Raji (cell line): ENCODE data around the gene TMEM266.

Experiments used
- POLR2A ChIP-seq: IDR thresholded peaks from 2 replicates; pipeline ENCODE4 v1.6.1; 2011; ENCODE audit warnings: low read depth, low read length, control low read depth; ENCODE audit not compliant: insufficient read depth

TMEM266 gene

DNA sequence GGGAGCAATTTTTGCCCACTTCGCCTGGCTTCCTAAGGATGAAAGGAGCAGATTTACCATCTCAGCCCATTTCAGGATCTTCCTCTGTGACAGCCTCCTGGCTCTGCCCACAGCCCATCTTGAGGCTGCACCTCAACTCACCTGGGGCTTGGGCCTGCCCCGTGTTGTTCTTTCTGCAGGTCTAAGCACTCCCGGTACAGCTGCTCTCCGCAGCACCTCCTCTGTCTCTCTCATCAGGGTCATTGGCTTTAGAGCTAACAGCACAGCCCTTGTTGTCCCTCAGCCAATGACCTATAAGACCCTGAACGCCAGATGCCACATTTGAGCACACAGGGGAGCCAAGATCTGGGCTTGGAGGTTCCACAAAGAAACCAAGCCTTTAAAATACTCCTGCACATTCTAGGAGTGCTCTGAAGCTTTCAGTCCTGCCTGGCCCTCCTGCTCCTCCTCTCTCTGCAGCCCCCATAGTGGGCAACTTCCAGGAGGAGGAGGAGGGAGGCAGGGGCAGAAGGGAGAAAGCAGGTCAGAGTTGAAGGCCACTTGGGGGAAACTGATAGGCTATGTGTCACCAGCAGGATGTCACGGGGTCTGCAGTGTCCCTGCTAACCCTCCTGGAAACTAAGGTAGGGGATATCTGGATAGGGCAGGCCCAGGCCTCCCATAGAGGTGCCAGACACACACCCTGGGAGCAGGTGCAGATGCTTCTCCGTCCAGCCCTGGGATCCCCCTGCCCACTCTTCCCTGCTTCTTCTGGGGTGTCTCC lies 135.9 kb downstream of the TMEM266 start:
- no peak for TF ChIP-seq POLR2A

DNA sequence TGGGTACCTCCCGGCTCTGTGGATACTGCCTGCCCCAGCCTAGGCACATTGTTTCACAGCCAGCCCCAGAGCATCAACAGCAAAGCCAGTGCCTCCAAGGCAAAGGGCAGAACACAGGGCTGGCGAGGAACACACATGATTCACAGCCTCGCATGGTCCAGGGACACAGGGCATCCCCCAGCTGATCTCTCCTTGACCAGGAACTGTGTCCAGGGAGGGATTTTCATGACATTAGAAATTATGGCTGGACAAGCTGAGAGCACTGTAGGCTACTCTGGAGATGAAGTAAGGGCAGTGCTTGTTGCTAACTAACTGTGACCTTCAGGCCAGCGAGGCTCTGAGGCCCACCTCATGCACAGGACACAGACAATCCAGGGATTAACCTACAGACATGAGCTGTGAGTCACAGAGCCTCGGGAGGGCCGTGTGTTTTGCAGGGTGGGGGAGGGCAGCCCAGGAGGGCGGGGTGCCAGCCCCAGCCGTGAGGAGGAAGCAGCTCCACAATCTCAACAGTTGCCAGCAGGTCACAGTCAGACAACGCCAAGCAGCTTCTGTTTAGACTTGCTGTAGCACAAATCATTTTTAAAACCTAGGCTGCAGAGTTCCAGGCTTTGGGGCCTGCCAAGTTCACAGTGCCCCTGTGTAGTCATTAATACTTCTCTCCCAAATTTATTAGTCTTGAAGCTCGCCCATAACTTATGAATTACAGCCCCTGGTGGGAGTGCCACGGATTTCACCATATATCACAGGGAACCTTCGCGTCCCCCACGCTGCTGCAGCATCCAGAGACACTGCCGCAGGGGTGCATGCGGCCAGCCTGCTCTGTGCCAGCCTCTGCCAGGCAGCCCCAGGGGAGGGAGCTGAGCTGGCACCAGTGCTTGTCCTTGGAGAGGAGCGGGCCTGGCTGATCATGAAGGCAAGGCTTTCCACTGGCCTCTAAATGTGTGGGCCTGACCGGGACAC lies 136.8 kb downstream of the TMEM266 start:
- TF ChIP-seq POLR2A, result no peak

DNA sequence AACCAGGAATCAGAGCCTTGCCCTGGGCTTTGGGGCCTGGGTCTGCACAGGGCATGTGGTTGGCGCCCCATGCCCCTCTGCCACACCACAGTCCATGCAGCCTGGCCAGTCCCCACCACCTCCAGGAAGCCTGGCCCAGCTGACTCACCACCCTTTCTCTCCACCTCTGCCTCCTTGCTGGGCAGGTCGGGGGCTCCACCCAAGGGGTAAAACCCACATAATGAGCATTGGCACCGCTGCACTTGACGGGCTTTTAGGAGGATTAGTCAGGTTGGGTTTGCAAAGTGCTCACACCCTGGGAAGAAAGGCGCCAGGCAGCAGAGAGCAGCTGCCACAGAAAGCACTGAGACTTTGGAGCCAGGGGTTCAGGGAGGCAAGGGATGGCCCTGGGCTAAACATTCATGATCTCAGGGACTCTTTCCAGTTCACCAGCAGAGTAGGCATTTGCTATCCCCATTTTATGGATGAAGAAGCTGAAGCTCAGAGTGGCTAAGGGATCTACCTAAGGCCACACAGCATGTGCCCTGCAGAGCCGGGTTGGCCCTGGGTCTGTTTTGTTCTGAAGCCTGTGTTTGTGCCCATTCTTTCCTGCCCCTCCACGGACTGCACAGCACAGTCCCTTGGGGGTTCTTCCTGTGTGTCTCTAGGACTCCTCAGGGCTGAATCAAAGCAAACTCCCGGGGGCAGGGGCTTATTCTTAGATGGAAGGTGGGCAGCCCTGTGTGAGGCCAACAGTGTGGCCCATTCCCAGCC lies 138.1 kb downstream of the TMEM266 start:
- no peak for TF ChIP-seq POLR2A

DNA sequence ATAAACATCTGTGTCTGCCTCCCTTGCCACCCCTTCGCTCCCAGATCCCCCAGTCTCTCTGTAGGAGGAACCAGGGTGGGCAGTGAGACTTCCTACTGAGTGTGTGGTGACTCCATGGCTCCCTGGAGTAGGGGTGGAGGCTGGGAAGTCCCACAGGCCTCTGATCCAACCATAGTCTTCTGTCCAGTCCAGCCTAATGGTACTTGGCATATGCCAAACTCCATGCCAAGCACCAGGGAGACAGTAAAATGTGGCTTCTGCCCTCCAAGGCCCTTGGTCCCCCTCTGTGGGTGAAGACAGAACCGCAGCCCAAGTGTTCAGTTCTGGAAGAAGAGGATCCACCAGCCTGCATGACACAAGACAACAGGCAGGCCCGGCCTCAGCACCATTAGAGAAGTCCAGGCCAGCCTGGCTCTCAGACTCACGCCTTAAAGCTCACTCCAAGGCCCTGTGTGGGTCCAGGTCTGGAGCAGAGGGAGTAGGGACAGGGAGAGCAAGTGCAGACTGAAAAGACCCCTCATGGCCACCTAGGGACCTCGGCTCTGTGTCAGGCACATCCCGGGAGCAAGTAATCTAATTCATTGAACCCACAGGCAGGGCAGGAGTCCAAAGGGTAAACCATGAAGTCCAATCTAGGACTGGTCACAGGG lies 138.8 kb downstream of the TMEM266 start:
- no peak for TF ChIP-seq POLR2A

DNA sequence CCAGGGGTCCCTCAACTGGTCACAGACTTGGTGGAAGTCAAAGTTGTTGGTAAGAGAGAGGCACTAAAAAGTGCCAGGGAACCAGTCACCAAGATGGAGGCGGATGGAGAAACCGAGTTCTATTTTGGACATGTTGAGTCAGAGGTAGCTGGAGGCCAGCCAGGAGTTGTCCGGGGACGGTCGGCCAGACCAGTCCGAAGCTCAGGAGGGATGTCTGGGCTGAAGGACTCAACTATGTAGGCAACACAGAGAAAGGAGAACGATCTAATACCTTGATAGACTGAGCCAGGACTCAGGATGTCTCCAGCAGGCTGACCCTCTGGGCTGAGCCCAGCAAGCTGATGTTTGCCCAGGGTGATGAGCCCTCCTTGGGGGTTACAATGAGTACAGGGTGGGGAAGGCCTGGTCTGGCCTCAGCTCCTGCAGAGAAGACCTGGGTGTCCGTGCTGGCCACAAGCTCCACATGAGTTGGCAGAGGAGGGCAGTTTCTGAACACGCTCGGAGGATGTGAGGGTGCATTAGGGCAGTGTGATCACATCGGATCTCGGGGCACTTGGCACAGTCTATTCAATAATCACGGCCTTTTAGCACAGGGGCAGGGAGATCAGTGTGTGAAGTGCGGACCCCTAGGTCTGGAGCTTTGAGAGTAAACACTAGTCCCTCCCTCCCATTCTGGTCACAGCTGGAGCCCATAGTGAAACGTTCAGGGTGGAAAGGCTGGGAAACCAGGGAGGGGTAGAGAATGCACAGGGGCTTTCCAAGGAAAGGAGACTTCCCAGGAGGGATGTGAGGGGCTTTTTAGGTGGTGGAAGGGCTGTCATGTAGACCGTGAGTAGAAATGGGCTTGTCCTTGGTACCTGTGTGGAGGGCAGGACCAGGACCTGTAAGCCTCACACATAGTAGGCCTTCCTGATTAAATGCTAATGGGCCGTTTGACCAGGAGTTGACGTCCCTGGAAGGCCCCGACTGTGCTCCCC lies 139.6 kb downstream of the TMEM266 start:
- no peak for TF ChIP-seq POLR2A

DNA sequence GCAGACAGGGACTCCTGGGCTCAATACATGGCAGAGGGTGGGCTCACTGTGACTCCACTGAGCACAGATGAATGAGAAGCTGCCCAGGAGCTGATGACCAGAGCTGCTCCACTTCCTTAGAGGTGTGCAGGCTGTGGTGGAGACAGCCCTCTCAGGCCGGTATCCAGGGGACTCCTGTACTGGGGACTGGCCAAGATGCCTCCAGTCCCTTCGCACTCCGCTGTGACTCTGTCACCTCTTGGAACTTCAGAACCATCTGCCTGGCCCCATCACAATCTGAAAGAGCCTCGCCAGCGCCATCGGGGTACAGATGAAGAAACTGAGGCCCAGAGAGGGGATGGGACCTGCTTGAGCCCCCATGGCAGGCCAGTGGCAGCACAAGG lies 140.3 kb downstream of the TMEM266 start:
- TF ChIP-seq POLR2A, result no peak

DNA sequence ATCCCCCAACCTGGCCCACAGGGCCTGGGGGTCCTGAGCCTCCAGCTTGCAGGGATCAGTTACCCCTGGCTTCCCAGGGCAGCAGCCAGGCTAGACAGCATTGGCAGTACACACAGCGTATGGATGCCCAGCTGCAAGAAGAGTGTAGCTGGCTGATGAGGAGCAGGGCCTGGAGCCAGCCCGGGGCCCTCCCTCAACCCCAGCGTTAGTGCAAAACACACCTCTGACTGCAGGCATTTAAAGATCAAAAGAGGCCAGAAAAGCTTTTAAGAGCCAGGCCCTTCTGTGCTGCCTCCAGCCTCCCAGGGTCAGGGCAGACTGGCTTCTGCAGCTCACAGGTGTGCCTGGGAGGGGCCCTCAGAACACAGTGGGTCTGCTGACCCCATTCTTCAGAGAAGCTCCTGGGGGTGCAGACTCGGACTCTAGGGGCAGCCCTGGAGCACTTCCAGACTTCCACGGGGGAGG lies 140.9 kb downstream of the TMEM266 start:
- no peak for TF ChIP-seq POLR2A

DNA sequence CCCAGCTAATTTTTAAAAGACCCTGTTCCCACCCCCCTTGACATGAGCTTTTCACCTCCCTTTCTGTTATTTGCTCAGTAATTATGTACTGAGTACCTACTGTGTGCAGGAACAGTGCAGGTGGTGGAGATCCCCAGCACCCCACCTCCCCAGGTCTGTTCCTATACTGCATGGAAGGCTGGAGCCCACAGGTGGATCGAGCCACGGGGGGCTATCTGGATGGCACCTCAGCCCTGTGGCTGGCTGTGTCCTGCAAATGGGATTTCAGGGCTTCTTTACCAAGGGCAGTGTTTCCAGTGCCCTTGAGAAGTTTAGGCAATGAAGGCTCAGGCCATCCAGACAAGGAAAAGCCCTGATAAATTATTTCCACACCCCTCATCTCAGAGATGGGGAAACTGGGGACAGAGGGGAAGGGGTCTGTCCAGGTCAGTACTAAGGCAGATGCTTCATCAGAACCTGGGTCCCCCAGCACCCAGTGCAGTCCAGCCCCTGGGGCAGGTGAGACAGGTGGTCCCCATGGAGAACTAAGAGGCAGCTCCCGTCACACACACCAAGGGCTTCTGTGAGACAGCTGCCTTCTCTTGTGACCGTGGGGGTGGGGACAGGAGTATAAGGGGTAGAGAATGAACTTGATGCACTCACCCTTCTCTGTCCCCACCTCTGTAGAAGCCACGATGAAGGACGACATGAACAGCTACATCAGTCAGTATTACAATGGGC lies 141.9 kb downstream of the TMEM266 start:
- TF ChIP-seq POLR2A, result no peak

DNA sequence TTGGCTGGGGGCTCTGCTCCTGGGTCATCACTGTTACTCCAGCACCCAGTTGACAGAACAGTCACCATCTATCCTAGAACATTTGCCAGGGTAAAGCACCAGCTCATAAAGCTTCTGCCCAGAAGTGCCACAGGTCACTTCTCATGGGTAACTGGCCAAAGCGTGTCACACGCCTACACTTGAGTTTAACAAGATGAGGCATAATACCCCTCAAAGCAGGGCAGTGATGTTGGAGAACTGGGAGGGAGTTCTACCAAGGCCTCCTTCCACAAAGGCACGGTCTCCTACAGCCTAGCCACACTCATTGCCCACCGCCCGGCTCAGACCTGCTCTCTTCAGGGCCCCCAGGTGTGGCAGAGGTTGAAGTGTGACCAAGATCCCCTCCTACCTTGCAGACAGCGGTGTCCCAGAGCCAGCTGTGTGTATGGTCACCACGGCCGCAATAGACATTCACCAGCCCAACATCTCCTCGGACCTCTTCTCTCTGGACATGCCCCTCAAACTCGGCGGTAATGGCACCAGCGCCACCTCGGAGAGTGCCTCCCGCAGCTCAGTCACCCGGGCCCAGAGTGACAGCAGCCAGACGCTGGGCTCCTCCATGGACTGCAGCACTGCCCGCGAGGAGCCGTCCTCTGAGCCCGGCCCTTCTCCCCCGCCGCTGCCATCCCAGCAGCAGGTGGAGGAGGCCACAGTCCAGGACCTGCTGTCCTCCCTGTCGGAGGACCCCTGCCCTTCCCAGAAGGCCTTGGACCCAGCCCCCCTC lies 143.7 kb downstream of the TMEM266 start:
- TF ChIP-seq POLR2A, result no peak

DNA sequence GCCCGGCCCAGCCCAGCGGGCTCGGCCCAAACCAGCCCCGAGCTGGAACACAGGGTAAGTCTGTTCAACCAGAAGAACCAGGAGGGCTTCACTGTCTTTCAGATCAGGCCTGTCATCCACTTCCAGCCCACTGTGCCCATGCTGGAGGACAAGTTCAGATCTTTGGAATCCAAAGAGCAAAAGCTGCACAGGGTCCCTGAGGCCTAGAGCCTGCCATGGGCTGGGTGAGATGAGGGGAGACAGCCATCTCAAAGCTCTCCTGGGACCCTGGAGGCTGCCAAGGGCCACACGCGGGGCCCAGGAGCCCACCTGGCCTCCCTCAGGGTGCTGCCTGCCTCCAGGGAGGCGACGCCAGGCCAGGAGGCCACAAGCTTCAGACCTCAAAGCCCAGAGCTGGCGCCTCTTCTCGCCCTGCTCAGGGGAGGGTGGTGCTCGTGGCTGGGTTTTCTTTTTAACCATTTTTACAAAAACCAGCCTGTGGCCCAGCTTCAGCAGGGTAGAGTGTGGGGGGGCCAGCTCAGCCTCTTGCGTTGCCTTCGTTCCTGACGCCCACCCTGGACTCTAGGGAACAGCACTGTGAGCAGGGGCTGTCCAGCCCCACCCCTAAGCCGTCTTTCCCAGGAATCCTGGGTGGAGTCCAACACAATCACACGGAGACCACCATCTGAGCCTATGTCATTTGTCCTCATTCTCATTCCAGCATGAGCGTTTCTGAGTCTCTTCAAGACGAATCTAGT lies 144.5 kb downstream of the TMEM266 start:
- TF ChIP-seq POLR2A, result no peak

DNA sequence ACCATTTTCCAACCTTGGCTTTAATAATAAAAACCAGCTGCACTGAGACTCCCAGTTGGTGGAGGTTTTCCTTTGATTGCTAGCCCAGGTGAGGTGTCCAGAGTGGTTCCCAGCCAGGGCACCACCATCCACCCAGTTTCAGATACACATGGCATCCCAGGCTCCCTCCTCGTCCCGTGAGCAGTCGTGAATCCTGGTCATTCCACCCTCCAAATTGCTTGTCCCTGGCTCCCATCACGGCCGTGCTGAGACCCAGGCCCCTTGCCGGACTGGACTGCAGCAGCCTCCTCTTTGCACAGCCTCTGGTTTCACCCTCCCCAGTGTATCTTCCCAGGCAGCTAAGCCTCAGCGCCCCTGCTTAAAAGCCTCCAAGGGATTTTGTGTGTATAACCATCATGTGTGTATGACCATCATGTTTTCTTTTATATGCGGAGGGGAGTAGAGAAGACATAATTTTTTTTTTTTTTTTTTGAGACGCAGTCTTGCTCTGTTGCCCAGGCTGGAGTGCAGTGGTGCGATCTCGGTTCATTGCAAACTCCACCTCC lies 145.2 kb downstream of the TMEM266 start:
- TF ChIP-seq POLR2A, result no peak

DNA sequence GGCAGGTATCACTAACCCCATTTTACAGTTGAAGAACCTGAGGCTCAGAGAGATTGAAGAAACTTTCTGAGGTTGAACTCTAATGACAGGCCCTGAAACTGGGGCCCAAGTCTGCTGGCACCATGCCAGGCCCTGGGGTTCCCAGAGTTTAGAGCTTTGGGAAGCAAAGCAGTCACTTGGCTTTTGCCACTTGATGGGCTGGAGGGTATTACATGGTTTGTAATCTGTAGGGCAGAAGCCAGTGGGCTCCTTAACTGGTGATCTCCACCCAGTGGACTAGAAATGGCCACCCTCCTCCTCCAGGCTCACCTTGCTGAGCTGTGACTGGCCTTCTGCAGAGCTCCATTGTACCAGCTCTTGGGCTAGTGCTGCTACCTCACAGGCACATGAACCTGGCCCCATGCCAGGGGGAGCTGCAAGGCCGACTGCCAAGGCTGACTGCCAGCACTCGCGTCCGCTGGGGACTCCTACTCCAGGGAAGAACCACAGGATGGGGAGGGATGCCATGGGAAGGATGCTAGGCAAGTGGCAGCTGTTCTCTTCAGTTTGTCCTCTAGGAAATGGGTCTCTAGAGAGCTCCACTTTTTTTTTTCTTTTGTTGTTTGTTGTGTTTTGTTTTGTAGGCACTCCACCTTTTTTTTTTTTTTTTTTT lies 146.7 kb downstream of the TMEM266 start:
- no peak for TF ChIP-seq POLR2A
